Gastroesophageal sphincter (tissue), 3 donors: Measurements from ENCODE around the gene TPT1.

Experiments used
- EP300 ChIP-seq: sonication (generic); formaldehyde crosslinking; IDR thresholded peaks from one replicate; pipeline ENCODE4 v1.6.1; 2017; ENCODE audit warnings: antibody characterized with exemption, mild to moderate bottlenecking
- POLR2A ChIP-seq, 2 donors: fragments of 450-650 bp; IDR thresholded peaks; one replicate each; pipeline ENCODE4 v1.6.1; 2017; ENCODE audit warnings: antibody characterized with exemption in 2 of 2, mild to moderate bottlenecking in 2 of 2, moderate library complexity in 1 of 2
- TF ChIP-seq, protein P1 (sequence below), 4 experiments: fragments of 200-600 bp in 2 of 4; fragments of 450-650 bp in 2 of 4; sonication (generic) in 1 of 4; IDR thresholded peaks; one replicate each; pipeline ENCODE4 v1.5.1; 2017 to 2019; ENCODE audit warnings: antibody characterized with exemption in 4 of 4, mild to moderate bottlenecking in 2 of 4, moderate library complexity in 2 of 4

DNA sequence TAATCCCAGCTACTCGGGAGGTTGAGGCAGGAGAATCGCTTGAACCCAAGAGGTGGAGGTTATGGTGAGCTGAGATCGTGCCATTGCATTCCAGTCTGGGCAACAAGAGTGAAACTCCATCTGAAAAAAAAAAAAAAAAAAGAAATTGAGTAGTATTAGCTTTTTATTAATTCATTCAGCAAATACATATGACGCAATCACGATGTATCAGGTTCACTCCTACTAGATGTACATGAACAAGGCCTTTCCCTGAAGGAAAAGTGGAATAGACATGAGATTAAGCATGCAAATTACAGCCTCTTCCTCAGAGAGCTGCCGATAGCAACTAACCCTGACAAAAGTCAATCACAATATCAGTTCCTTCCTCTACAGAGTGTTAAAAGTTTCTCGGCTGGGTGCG, 9.2 kb upstream of the TPT1 start:
- TF ChIP-seq, protein P1, sequence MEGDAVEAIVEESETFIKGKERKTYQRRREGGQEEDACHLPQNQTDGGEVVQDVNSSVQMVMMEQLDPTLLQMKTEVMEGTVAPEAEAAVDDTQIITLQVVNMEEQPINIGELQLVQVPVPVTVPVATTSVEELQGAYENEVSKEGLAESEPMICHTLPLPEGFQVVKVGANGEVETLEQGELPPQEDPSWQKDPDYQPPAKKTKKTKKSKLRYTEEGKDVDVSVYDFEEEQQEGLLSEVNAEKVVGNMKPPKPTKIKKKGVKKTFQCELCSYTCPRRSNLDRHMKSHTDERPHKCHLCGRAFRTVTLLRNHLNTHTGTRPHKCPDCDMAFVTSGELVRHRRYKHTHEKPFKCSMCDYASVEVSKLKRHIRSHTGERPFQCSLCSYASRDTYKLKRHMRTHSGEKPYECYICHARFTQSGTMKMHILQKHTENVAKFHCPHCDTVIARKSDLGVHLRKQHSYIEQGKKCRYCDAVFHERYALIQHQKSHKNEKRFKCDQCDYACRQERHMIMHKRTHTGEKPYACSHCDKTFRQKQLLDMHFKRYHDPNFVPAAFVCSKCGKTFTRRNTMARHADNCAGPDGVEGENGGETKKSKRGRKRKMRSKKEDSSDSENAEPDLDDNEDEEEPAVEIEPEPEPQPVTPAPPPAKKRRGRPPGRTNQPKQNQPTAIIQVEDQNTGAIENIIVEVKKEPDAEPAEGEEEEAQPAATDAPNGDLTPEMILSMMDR (IDR thresholded peaks at IDR 0.05), result no peak
- no peak for TF ChIP-seq POLR2A (IDR thresholded peaks at IDR 0.05)
- TF ChIP-seq EP300, result no peak
